ENCODE measurements around the gene QRICH1.

The QRICH1 gene

GRCh38 chr3:48997714-48998637 is 95.9 kb downstream of the QRICH1 start:
- DNase-seq (ENCODE audit: low read depth): no peak

GRCh38 chr3:48997102-48997635 is 96.7 kb downstream of the QRICH1 start:
- DNase-seq (ENCODE audit: low read depth): no peak

GRCh38 chr3:48996640-48997039 is 97.2 kb downstream of the QRICH1 start:
- DNase-seq (ENCODE audit: low read depth): no peak

GRCh38 chr3:48993834-48994233 is 100.0 kb downstream of the QRICH1 start:
- no peak for DNase-seq (ENCODE audit: low read depth)

- no peak for DNase-seq (ENCODE audit: low read depth)
These were observed 101.9 kb downstream of the QRICH1 start for GRCh38 chr3:48991851-48992545.

- peak; percentile 16 for DNase-seq (ENCODE audit: low read depth)
These were observed 103.0 kb downstream of the QRICH1 start for GRCh38 chr3:48990636-48991469.

- DNase-seq (ENCODE audit: low read depth): peak; percentile 78
These were observed 103.9 kb downstream of the QRICH1 start, which contains the start of gene P4HTM for GRCh38 chr3:48989796-48990635. Gene P4HTM, plus strand, starts transcription at chr3:48990241. Its CDS starts 16 bp downstream, at chr3:48990257.

GRCh38 chr3:48989126-48989795 is 104.6 kb downstream of the QRICH1 start:
- no peak for DNase-seq (ENCODE audit: low read depth)

- DNase-seq (ENCODE audit: low read depth): no peak
These were observed 108.0 kb downstream of the QRICH1 start for GRCh38 chr3:48985831-48986376.

GRCh38 chr3:48984663-48985062 is 109.2 kb downstream of the QRICH1 start:
- DNase-seq (ENCODE audit: low read depth): no peak

- DNase-seq (ENCODE audit: low read depth): no peak
These were observed 110.8 kb downstream of the QRICH1 start for GRCh38 chr3:48983096-48983495.

GRCh38 chr3:48982686-48983085 is 111.2 kb downstream of the QRICH1 start:
- DNase-seq (ENCODE audit: low read depth): no peak

GRCh38 chr3:48982016-48982415 is 111.9 kb downstream of the QRICH1 start:
- no peak for DNase-seq (ENCODE audit: low read depth)

GRCh38 chr3:48980295-48980694 is 113.6 kb downstream of the QRICH1 start:
- no peak for DNase-seq (ENCODE audit: low read depth)
